ENCODE data around the gene SLC13A2.
"Not testable (repeated sequence)": the region's sequence is repeated elsewhere in the genome, so short reads cannot be mapped to it uniquely, and the experiment has no call there.

The SLC13A2 gene, protein sequence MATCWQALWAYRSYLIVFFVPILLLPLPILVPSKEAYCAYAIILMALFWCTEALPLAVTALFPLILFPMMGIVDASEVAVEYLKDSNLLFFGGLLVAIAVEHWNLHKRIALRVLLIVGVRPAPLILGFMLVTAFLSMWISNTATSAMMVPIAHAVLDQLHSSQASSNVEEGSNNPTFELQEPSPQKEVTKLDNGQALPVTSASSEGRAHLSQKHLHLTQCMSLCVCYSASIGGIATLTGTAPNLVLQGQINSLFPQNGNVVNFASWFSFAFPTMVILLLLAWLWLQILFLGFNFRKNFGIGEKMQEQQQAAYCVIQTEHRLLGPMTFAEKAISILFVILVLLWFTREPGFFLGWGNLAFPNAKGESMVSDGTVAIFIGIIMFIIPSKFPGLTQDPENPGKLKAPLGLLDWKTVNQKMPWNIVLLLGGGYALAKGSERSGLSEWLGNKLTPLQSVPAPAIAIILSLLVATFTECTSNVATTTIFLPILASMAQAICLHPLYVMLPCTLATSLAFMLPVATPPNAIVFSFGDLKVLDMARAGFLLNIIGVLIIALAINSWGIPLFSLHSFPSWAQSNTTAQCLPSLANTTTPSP

DNA sequence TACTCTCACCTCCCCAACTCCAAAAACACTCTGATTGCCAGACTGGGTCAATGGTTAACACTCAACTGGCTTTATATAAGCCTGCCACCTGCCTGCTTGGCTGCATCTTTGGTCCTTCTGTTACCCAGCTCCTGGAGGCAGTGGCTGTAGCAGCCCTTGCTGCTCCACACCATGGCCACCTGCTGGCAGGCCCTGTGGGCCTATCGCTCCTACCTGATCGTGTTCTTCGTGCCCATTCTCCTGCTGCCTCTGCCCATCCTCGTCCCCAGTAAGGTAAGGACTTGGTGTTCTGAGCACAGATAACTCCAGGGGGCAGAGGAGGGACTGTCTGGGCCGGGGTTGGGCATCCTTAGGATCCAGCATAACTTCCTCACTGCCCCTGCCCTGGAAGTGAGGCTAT, at the start of gene SLC13A2:
TSS of gene SLC13A2 (plus strand) at position 103 of the 400 bp plus-strand sequence. CDS start at position 172, 69 bp downstream.
- Mint-ChIP-seq H3K4me1 (peaks cover 14% of the 10 kb centered on the region), H3K4me3 (no peak within 1 kb of the TSS), H3K27ac (no peak within 1 kb of the TSS), H3K9me3 (no peaks in the 10 kb centered on the region), H3K27me3 (ENCODE audit: low read depth) (peaks cover 9% of the 10 kb centered on the region), H3K36me3 (ENCODE audit: low read depth) (no peaks in the 10 kb centered on the region)
- TF ChIP-seq, protein P1, sequence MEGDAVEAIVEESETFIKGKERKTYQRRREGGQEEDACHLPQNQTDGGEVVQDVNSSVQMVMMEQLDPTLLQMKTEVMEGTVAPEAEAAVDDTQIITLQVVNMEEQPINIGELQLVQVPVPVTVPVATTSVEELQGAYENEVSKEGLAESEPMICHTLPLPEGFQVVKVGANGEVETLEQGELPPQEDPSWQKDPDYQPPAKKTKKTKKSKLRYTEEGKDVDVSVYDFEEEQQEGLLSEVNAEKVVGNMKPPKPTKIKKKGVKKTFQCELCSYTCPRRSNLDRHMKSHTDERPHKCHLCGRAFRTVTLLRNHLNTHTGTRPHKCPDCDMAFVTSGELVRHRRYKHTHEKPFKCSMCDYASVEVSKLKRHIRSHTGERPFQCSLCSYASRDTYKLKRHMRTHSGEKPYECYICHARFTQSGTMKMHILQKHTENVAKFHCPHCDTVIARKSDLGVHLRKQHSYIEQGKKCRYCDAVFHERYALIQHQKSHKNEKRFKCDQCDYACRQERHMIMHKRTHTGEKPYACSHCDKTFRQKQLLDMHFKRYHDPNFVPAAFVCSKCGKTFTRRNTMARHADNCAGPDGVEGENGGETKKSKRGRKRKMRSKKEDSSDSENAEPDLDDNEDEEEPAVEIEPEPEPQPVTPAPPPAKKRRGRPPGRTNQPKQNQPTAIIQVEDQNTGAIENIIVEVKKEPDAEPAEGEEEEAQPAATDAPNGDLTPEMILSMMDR (IDR thresholded peaks at IDR 0.05; ENCODE audit: unreplicated experiment in 3 of 3): peak in 1 of 3 experiments; percentile 6

DNA sequence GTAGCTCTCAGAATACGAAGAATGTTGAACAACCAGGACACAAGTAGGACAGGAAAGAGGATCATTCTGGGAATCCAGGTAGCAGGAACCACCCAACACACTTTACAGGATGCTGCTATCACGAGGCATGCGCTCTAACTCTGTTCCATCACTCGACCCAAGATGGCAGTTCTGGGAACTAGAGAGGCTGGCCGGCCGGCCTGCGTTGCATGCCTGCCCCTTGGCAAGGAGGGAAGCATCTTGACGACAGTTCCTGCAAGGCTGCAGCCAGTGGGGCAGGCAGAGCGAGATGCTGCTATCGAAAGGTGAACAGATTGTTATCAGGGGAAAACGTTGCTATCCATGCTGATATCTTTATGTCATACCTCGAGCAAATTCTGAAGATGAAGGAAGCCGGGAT, 48.2 kb upstream of the SLC13A2 start:
- Mint-ChIP-seq H3K36me3 (ENCODE audit: low read depth) (no peaks in the 10 kb centered on the region), H3K9me3 (no peaks in the 10 kb centered on the region), H3K27me3 (ENCODE audit: low read depth) (peaks cover 8% of the 10 kb centered on the region), H3K27ac (no peak overlapping the region), H3K4me1 (no peaks in the 10 kb centered on the region), H3K4me3 (no peak overlapping the region)
- TF ChIP-seq, protein P1 (IDR thresholded peaks at IDR 0.05; ENCODE audit: unreplicated experiment in 3 of 3): no peak

DNA sequence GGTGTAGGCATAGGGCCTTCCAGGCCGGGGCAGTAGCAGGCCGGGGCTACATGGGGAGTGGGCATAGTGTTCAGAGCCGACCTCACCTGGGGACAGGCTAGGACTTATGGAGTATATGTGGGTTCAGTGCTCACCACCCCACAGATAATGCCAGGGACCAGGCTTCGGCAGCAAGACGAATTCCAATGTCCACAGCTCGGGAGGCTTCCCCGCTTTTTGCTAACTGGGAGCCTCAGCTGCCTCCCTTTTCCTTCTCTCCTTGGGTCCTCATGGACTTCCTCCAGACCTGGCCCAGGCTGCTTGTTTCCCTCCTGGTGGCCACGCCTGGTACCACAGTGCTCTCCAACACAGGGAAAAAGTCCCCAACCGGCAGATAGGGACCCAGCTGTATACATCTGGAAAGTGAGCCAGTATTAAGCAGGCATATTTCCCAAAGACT, 47.3 kb upstream of the SLC13A2 start:
- H3K36me3 Mint-ChIP-seq (ENCODE audit: low read depth): no peaks in the 10 kb centered on the region

DNA sequence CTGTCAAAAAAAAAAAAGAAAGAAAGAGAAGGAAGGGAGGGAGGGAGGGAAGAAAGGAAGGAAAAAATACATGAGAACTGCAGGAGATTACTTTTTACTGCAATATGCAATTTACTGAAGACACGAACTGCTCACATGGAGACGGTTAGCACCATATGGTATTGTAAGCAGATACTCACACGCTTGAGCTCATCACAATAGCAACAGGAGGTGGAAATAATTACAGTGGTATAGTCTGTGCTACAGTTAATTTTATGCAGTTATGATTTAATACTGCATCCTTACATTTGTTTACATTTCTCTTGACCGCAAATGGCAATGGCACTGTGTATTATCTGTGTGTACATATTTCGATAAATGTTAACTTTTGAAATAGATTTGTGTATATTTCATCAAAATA, 46.1 kb upstream of the SLC13A2 start:
- Mint-ChIP-seq H3K4me3 (no peak overlapping the region), H3K27me3 (ENCODE audit: low read depth) (peaks cover 14% of the 10 kb centered on the region), H3K4me1 (no peaks in the 10 kb centered on the region), H3K9me3 (no peaks in the 10 kb centered on the region), H3K36me3 (ENCODE audit: low read depth) (no peaks in the 10 kb centered on the region), H3K27ac (no peak overlapping the region)
- TF ChIP-seq, protein P1 (IDR thresholded peaks at IDR 0.05; ENCODE audit: unreplicated experiment in 3 of 3): no peak

More for the DNA sequence above, 47.3 kb upstream of the SLC13A2 start:
- TF ChIP-seq, protein P1 (IDR thresholded peaks at IDR 0.05; ENCODE audit: unreplicated experiment in 3 of 3): peak in 1 of 3 experiments; percentile 8
- H3K4me1 Mint-ChIP-seq: no peaks in the 10 kb centered on the region
- no peak overlapping the region for H3K27ac Mint-ChIP-seq
- H3K4me3 Mint-ChIP-seq: no peak overlapping the region
- no peaks in the 10 kb centered on the region for H3K9me3 Mint-ChIP-seq
- peaks cover 8% of the 10 kb centered on the region for H3K27me3 Mint-ChIP-seq (ENCODE audit: low read depth)

DNA sequence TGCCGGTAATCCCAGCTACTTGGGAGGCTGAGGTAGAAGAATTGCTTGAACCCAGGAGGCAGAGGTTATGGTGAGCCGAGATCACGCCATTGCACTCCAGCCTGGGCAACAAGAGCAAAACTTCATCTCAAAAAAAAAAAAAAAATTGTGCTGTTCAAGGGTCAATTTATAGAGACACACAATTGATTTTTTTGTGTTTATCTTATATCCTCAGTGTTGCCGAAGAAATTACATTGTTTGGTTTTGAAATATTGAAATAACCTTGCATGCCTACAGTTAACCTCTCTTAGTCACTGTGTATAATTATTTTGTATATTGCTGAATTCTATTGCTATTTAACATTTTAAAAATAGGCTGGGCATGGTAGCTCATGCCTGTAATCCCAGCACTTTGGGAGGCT, 45.5 kb upstream of the SLC13A2 start:
- not testable (repeated sequence) for H3K36me3 Mint-ChIP-seq (ENCODE audit: low read depth); H3K4me3 Mint-ChIP-seq; H3K4me1 Mint-ChIP-seq; H3K9me3 Mint-ChIP-seq; H3K27ac Mint-ChIP-seq
- peaks cover 14% of the 10 kb centered on the region for H3K27me3 Mint-ChIP-seq (ENCODE audit: low read depth)

DNA sequence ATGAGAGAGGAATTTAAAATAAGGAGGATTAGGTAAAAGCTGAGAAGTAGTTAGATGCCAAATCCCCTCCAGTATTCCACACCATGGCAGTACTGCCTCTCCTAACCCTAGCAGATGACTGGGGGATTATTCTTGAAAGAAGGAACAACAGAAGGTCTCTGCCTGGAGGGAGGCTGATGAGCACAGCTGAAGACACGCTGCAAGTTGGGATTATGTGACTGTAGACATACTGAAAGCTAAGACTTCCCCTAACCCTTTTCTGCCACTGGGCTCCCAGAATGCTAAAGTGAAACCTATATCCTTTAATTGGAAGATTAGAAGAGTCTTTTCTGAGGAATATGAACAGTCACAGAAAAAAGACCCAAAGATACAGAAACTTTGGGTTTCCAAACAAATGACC, 39.7 kb upstream of the SLC13A2 start:
- Mint-ChIP-seq H3K27me3 (ENCODE audit: low read depth) (peaks cover 19% of the 10 kb centered on the region), H3K27ac (no peak overlapping the region), H3K36me3 (ENCODE audit: low read depth) (no peaks in the 10 kb centered on the region), H3K4me1 (no peaks in the 10 kb centered on the region), H3K4me3 (no peak overlapping the region), H3K9me3 (no peaks in the 10 kb centered on the region)
- TF ChIP-seq, protein P1 (IDR thresholded peaks at IDR 0.05; ENCODE audit: unreplicated experiment in 3 of 3): no peak

DNA sequence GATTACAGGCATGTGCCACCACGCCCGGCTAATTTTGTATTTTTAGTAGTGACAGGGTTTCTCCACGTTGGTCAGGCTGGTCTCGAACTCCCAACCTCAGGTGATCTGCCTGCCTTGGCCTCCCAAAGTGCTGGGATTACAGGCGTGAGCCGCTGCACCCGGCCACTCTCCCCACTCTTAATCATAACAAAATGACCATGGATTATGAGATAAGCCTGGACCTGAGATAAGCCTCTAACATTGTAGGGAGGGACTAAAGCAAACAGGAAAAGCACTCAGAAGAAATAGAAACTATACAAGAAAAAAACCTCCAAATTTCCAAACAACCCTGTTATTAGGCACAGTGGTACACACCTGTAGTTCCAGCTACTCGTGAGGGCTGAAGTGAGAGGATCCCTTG, 39.1 kb upstream of the SLC13A2 start:
- H3K27me3 Mint-ChIP-seq (ENCODE audit: low read depth): peaks cover 19% of the 10 kb centered on the region
- not testable (repeated sequence) for H3K4me1 Mint-ChIP-seq; H3K36me3 Mint-ChIP-seq (ENCODE audit: low read depth); H3K4me3 Mint-ChIP-seq; H3K27ac Mint-ChIP-seq; H3K9me3 Mint-ChIP-seq
